Measurements from ENCODE around the gene ST6GALNAC2. TPM values are rescaled to one million over a fixed set of nuclear protein-coding genes. Genes with fewer than 3 reads are reported as not detected.
A peak's percentile ranks its signal among the peaks of the same experiment; 100 is the strongest.

ST6GALNAC2 gene
- total and polyA plus RNA-seq, 7 experiments from 2014 or later = 0.48 to 7.5 (median 0.58) TPM; not detected in 4

DNA sequence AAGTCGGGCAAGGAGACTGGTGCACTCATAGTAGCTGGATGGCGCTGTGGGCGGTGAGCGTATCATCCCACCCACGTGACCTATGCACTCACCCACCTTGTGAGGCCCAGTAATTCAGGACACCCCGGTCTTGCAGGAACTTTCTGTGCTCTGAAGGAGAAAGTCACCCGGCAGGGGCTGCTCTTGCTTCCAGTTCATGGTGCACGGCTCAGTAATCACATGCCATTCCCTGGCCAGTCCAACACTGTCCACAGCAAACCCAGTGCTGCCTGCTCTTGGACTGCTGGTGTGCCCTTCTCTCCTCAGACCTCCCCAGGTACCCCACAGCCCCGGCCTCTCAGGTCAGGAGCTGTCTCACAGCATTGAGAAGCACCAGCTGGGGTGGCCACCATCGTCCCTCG is 68.0 kb downstream of the ST6GALNAC2 start:
- CTCF ChIA-PET = interaction anchor here (0.6 to 1.4 kb wide), 4 partner anchors 10 to 196 kb away, joined by 3 to 5 read pairs (median 4); no protein-coding TSS in a partner anchor
- Mint-ChIP-seq H3K36me3 (peaks cover 0 to 3% (median 0%) of the 10 kb centered on the region in 5 donors), H3K9me3 (peaks cover 0 to 5% (median 0%) of the 10 kb centered on the region in 11 donors), H3K27me3 (peaks cover 0 to 7% (median 0%) of the 10 kb centered on the region in 5 donors), H3K4me1 (peaks cover 21 to 54% (median 37%) of the 10 kb centered on the region in 7 donors), H3K4me3 (peak overlapping the region in 2 of 10 donors; percentile 14 to 40), H3K27ac (peak overlapping the region; percentile 43 to 100 (median 81))
- H3K27me3 ChIP-seq (ENCODE audit: control insufficient read depth in 2 of 2, insufficient read depth in 2 of 2, low read length in 2 of 2) = no peaks in the 10 kb centered on the region
- H3K9me3 ChIP-seq (ENCODE audit: control insufficient read depth in 2 of 3, low read length in 3 of 3) = no peaks in the 10 kb centered on the region
- no peak overlapping the region for H3K4me3 ChIP-seq (ENCODE audit: low read length)
- H3K36me3 ChIP-seq (ENCODE audit: control insufficient read depth in 2 of 3, insufficient read depth in 3 of 3, low read length in 3 of 3) = no peaks in the 10 kb centered on the region
- ATAC-seq = no peak
- peaks cover 36 to 43% of the 10 kb centered on the region in 2 donors for H3K4me1 ChIP-seq (ENCODE audit: control insufficient read depth in 2 of 2, insufficient read depth in 2 of 2, low read length in 2 of 2)
- no peak for DNase-seq
- intact Hi-C loops (cut with micrococcal nuclease) = loop anchor here (5.0 kb wide), 3 partner anchors 65 to 220 kb away; partner anchors contain the start of genes MFSD11 (in 1 of the 2), SRSF2 (in 1 of the 2) and UBE2O (in 1 of the 2)
- H3K27ac ChIP-seq (ENCODE audit: low read depth, low read length) = peak overlapping the region; percentile 96
- POLR2A ChIA-PET = interaction anchor here (0.6 to 2.4 kb wide), 4 partner anchors 11 to 110 kb away, joined by 4 to 10 read pairs (median 6); partner anchors contain the start of gene RHBDF2

Other genes with a start within 250 kb of the ST6GALNAC2 start
- gene PRPSAP1, start 231.9 kb downstream of the ST6GALNAC2 start, total RNA-seq = 10 to 100 TPM; 19.6 to 55.9 (median 45.8) TPM
- gene PRPSAP1, start 231.9 kb downstream of the ST6GALNAC2 start, polyA plus RNA-seq = 10 to 100 TPM; 53.3 to 59.1 TPM
- 10 to 100 TPM in 1 of 5 experiments, 1 to 10 TPM in 2, under 1 TPM in 2; 0.43 to 14.1 (median 1.9) TPM for gene SPHK1, start 201.3 kb downstream of the ST6GALNAC2 start, total RNA-seq
- gene SPHK1, start 201.3 kb downstream of the ST6GALNAC2 start, polyA plus RNA-seq = under 1 TPM; 0.45 to 0.46 TPM
- gene UBE2O, start 132.7 kb downstream of the ST6GALNAC2 start, total RNA-seq = 10 to 100 TPM; 32.6 to 50.8 (median 41.6) TPM
- gene UBE2O, start 132.7 kb downstream of the ST6GALNAC2 start, polyA plus RNA-seq = 10 to 100 TPM in 1 of 2 donors, 1 to 10 TPM in 1; 8.7 to 15.4 TPM
- not detected for gene AANAT, start 118.3 kb downstream of the ST6GALNAC2 start, total RNA-seq
- not detected for gene AANAT, start 118.3 kb downstream of the ST6GALNAC2 start, polyA plus RNA-seq
- 100 to 1,000 TPM in 1 of 5 experiments, 10 to 100 TPM in 4; 31.1 to 119 (median 35.4) TPM for gene RHBDF2, start 84.4 kb downstream of the ST6GALNAC2 start, total RNA-seq
- gene RHBDF2, start 84.4 kb downstream of the ST6GALNAC2 start, polyA plus RNA-seq = 1 to 10 TPM; 2.9 to 7.5 TPM
- not detected for gene CYGB, start 48.2 kb downstream of the ST6GALNAC2 start, total RNA-seq
- under 1 TPM; 0.33 to 0.35 TPM for gene CYGB, start 48.2 kb downstream of the ST6GALNAC2 start, polyA plus RNA-seq
- gene PRCD, start 45.8 kb downstream of the ST6GALNAC2 start, total RNA-seq = not detected
- gene PRCD, start 45.8 kb downstream of the ST6GALNAC2 start, polyA plus RNA-seq = 1 to 10 TPM in 1 of 2 donors, not detected in 1; 1.3 TPM
- 1 to 10 TPM; 1.4 to 5.8 (median 2.0) TPM for gene ST6GALNAC1, start 57.9 kb upstream of the ST6GALNAC2 start, total RNA-seq
- 10 to 100 TPM; 10.3 to 20.7 TPM for gene ST6GALNAC1, start 57.9 kb upstream of the ST6GALNAC2 start, polyA plus RNA-seq
- gene MXRA7, start 125.1 kb upstream of the ST6GALNAC2 start, total RNA-seq = 1 to 10 TPM; 2.1 to 7.5 (median 2.8) TPM
- 1 to 10 TPM; 1.8 to 2.7 TPM for gene MXRA7, start 125.1 kb upstream of the ST6GALNAC2 start, polyA plus RNA-seq
- 100 to 1,000 TPM in 2 of 5 experiments, 10 to 100 TPM in 3; 39.9 to 132 (median 58.3) TPM for gene JMJD6, start 140.7 kb upstream of the ST6GALNAC2 start, total RNA-seq
- 10 to 100 TPM; 18.5 to 44.3 TPM for gene JMJD6, start 140.7 kb upstream of the ST6GALNAC2 start, polyA plus RNA-seq
- gene METTL23, start 141.0 kb upstream of the ST6GALNAC2 start, total RNA-seq = 10 to 100 TPM; 39.6 to 74.0 (median 44.2) TPM
- gene METTL23, start 141.0 kb upstream of the ST6GALNAC2 start, polyA plus RNA-seq = 100 to 1,000 TPM; 147 to 152 TPM
- 100 to 1,000 TPM; 327 to 363 (median 351) TPM for gene SRSF2, start 151.5 kb upstream of the ST6GALNAC2 start, total RNA-seq
- gene SRSF2, start 151.5 kb upstream of the ST6GALNAC2 start, polyA plus RNA-seq = 100 to 1,000 TPM; 104 to 126 TPM
- 10 to 100 TPM; 24.4 to 33.7 (median 32.0) TPM for gene MFSD11, start 152.3 kb upstream of the ST6GALNAC2 start, total RNA-seq
- gene MFSD11, start 152.3 kb upstream of the ST6GALNAC2 start, polyA plus RNA-seq = 10 to 100 TPM; 17.3 to 25.4 TPM